HL-60 (cell line): Measurements from ENCODE around the gene CCR5.
A peak's percentile ranks its signal among the peaks of the same experiment; 100 is the strongest.

Experiments used
- DNase-seq, 2 experiments: peaks; one replicate each; pipeline ENCODE4 v3.0.0-alpha.2; 2010 to 2020; ENCODE audit warnings: low read depth in 1 of 2, low spot score in 1 of 2
- H3K27ac ChIP-seq: fragments of 250-450 bp; sonication (Bioruptor Pico); replicated peaks from 2 replicates; pipeline ENCODE4 v1.5.1; 2020; ENCODE audit warnings: mild to moderate bottlenecking, moderate library complexity
- H3K27me3 ChIP-seq: fragments of 250-450 bp; sonication (Bioruptor Pico); 2 replicates; pipeline ENCODE4 v1.5.1; 2021; ENCODE audit warnings: mild to moderate bottlenecking, moderate library complexity; ENCODE audit not compliant: insufficient read depth, poor library complexity, severe bottlenecking
- H3K4me3 ChIP-seq: replicated peaks from 2 replicates; pipeline ENCODE4 v1.5.1; 2011; ENCODE audit warnings: mild to moderate bottlenecking, control low read depth, low read length; ENCODE audit not compliant: insufficient read depth
- CTCF ChIP-seq: IDR thresholded peaks from one replicate; pipeline ENCODE4 v1.5.1; 2011; ENCODE audit warnings: low read length, control low read depth, inconsistent platforms; ENCODE audit not compliant: insufficient read depth
- GABPA ChIP-seq: IDR thresholded peaks from 2 replicates; pipeline ENCODE4 v1.6.1; 2012; ENCODE audit warnings: low read depth
- POLR2AphosphoS5 ChIP-seq: IDR thresholded peaks from 2 replicates; pipeline ENCODE4 v1.6.1; 2012; ENCODE audit warnings: low read depth
- SPI1 ChIP-seq: IDR thresholded peaks from 2 replicates; pipeline ENCODE4 v1.6.1; 2012; ENCODE audit warnings: low read depth, mild to moderate bottlenecking, borderline replicate concordance
- TF ChIP-seq, protein P1 (sequence below): IDR thresholded peaks from 2 replicates; pipeline ENCODE4 v1.6.1; 2012; ENCODE audit warnings: low read depth; ENCODE audit not compliant: insufficient replicate concordance

CCR5 gene

DNA sequence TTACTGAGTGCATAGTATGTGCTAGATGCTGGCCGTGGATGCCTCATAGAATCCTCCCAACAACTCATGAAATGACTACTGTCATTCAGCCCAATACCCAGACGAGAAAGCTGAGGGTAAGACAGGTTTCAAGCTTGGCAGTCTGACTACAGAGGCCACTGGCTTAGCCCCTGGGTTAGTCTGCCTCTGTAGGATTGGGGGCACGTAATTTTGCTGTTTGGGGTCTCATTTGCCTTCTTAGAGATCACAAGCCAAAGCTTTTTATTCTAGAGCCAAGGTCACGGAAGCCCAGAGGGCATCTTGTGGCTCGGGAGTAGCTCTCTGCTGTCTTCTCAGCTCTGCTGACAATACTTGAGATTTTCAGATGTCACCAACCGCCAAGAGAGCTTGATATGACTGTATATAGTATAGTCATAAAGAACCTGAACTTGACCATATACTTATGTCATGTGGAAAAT, 1.0 kb upstream of the CCR5 start:
- no peak overlapping the region for H3K27ac ChIP-seq
- TF ChIP-seq POLR2AphosphoS5, result no peak
- TF ChIP-seq, protein P1, sequence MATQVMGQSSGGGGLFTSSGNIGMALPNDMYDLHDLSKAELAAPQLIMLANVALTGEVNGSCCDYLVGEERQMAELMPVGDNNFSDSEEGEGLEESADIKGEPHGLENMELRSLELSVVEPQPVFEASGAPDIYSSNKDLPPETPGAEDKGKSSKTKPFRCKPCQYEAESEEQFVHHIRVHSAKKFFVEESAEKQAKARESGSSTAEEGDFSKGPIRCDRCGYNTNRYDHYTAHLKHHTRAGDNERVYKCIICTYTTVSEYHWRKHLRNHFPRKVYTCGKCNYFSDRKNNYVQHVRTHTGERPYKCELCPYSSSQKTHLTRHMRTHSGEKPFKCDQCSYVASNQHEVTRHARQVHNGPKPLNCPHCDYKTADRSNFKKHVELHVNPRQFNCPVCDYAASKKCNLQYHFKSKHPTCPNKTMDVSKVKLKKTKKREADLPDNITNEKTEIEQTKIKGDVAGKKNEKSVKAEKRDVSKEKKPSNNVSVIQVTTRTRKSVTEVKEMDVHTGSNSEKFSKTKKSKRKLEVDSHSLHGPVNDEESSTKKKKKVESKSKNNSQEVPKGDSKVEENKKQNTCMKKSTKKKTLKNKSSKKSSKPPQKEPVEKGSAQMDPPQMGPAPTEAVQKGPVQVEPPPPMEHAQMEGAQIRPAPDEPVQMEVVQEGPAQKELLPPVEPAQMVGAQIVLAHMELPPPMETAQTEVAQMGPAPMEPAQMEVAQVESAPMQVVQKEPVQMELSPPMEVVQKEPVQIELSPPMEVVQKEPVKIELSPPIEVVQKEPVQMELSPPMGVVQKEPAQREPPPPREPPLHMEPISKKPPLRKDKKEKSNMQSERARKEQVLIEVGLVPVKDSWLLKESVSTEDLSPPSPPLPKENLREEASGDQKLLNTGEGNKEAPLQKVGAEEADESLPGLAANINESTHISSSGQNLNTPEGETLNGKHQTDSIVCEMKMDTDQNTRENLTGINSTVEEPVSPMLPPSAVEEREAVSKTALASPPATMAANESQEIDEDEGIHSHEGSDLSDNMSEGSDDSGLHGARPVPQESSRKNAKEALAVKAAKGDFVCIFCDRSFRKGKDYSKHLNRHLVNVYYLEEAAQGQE, result no peak
- no peak for TF ChIP-seq SPI1
- TF ChIP-seq GABPA, result no peak
- H3K4me3 ChIP-seq, result no peak overlapping the region
- H3K27me3 ChIP-seq, result no peaks in the 10 kb centered on the region
- DNase-seq, result no peak

- Histone ChIP-seq H3K4me3 (no peak overlapping the region), H3K27me3 (no peaks in the 10 kb centered on the region), H3K27ac (no peak overlapping the region)
- no peak for TF ChIP-seq SPI1
- TF ChIP-seq, protein P1, result no peak
- no peak for TF ChIP-seq CTCF
- TF ChIP-seq POLR2AphosphoS5, result no peak
- DNase-seq, result no peak
Observed at GRCh38 chr3:46371519-46372340, 984 bp downstream of the CCR5 start.

DNA sequence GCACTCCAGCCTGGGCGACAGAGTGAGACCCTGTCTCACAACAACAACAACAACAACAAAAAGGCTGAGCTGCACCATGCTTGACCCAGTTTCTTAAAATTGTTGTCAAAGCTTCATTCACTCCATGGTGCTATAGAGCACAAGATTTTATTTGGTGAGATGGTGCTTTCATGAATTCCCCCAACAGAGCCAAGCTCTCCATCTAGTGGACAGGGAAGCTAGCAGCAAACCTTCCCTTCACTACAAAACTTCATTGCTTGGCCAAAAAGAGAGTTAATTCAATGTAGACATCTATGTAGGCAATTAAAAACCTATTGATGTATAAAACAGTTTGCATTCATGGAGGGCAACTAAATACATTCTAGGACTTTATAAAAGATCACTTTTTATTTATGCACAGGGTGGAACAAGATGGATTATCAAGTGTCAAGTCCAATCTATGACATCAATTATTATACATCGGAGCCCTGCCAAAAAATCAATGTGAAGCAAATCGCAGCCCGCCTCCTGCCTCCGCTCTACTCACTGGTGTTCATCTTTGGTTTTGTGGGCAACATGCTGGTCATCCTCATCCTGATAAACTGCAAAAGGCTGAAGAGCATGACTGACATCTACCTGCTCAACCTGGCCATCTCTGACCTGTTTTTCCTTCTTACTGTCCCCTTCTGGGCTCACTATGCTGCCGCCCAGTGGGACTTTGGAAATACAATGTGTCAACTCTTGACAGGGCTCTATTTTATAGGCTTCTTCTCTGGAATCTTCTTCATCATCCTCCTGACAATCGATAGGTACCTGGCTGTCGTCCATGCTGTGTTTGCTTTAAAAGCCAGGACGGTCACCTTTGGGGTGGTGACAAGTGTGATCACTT, 2.0 kb downstream of the CCR5 start:
- TF ChIP-seq, protein P1, result no peak
- peak; percentile 84 for TF ChIP-seq CTCF
- peak in 1 of 2 experiments; percentile 52 for DNase-seq
- no peaks in the 10 kb centered on the region for H3K27me3 ChIP-seq
- no peak overlapping the region for H3K4me3 ChIP-seq
- H3K27ac ChIP-seq, result no peak overlapping the region
